GF-D8 (cell line): ENCODE measurements around the gene LARGE1.

Experiments used
- DNase-seq: peaks from one replicate; lab custom pipeline; 2025; lab: John Stamatoyannopoulos, UW

The LARGE1 gene

DNA sequence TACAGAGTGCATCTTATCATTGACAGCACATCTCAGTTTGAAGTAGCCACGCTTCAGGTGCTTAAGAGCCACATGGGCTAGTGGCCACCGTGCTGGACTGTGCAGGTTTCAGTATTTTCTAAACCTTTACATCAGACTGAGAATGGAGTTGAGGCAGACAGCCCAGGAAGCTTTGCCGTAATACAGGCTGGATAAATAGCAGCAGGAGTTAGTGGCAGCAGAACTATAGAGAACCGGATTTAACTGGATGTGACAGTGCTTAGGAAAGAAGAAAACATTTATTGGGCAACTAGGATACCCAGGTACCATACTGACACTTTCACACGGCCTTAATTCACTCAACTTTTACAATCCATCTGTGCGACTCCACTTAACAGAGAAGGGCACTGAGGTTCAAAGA is 145.5 kb downstream of the LARGE1 start:
- no peak for DNase-seq

DNA sequence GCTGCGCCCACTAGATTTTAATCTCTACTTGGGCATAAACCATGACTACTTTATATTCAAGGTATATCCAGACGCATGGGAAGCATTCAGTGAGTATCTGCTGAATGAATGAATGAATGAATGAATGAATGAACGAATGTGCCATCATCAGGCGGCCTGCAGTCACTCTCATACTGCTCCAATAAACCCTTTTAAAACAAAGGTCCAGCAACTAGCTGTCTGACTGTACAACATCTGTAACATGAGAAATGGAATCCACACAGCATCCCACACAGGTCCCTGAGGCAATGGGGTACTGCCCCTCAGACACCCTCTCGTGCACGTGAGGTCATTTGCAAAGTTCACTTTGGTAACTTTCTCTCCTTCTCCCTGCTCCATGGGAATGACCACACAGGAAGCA is 147.5 kb downstream of the LARGE1 start:
- no peak for DNase-seq

- DNase-seq, result no peak
Observed at GRCh38 chr22:33771136-33771535, 149.1 kb downstream of the LARGE1 start.

GRCh38 chr22:33770723-33771122 is 149.6 kb downstream of the LARGE1 start:
- DNase-seq, result no peak

DNA sequence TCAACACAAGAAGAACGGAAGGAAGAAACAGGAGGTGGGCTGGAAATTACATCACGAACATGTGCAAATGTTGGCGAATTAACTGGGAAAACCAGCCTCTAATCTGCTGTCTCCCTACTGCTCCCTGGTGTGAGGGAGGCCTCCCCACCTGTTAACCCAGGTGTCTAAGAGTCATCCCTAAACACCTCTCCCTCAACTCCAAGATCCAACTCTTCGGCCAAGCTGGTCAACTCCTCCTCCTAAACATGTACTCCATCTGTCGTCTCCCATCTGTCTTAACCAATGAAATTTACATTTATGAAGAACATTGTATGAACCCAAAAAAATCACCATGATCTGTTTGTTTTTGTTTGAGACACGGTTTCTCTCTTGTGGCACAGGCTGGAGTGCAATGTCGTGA is 154.2 kb downstream of the LARGE1 start:
- DNase-seq, result no peak

GRCh38 chr22:33758961-33759360 is 161.3 kb downstream of the LARGE1 start:
- no peak for DNase-seq

- no peak for DNase-seq
Observed at GRCh38 chr22:33757802-33758483, 162.3 kb downstream of the LARGE1 start.

DNA sequence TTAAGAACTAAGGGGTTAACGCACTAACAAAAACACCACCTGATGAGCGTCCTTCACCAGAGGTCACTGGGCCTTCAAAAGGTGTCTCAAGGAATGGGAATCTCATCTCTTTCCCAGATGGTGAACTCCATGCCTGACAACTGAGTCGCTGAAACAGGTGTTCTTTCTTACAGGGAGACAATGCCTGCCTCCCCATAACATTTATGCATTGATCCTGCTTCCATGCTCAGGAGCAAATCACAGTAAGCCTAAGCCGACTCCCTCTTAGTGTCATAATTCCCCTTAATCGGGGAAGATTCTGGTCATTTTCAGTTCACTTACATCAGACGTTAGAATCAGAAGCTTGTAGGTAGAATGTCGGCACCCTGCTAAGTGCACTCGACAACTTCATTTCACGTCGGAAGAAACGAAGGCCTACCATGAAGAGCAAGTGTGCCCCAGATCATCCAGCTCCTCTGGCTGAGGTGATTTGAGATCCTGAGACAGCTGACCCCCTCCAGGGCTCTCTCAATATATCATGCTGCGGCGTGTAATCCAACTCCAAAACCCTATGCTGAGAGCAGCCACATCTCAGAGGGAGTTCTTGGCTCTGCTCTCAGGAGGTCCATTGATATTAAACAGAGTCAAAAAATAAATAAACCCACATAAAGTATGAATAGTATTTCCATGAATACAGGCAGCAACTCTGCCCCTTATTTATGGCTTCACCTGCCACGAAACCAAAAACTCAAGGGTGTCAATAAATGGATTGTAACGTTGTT is 163.1 kb downstream of the LARGE1 start:
- DNase-seq, result no peak

DNA sequence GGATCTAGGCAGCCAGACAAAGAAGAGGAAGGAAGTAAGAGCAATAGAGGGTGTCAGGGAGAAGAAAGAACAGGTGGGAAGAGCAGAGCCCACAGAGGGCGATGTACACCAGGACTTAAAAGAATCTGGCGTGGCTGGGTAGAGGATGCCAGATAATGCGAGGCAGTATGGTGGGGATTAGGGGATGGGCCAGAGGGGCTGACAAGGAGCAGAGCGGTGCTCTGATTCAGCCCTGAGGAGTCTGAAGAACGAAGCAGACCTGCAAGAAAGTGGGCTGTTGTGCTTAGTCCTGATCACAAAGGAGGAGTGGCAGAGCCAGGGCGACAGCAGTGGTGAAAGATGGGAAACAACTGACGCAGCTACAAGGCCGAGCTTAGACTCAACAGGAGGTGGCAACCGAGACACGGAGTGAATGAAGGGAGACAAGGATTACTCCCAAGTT is 163.7 kb downstream of the LARGE1 start:
- no peak for DNase-seq

GRCh38 chr22:33748714-33749113 is 171.6 kb downstream of the LARGE1 start:
- no peak for DNase-seq

GRCh38 chr22:33747576-33748180 is 172.6 kb downstream of the LARGE1 start:
- DNase-seq, result no peak

DNA sequence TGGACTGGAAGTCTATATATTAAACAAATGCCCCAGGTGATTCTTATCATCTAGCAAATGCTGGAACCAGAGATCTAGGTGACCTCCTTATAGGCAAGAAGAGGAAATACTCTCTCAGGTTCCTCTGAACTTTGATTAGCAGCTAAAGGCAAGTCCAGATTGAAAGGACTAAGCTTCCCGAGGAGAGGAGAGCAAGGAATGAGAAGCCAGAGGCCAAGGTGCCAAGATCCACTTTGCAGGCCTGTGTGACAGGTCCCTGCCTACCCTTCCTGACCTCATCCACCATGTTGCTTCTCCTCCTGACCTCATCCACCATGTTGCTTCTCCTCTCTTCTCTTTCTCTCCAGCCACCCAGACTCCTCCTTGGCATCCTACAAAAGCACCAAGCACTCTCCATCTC is 173.2 kb downstream of the LARGE1 start:
- no peak for DNase-seq

- no peak for DNase-seq
Observed at GRCh38 chr22:33746501-33746928, 173.8 kb downstream of the LARGE1 start.

- DNase-seq, result no peak
Observed at GRCh38 chr22:33745501-33745900, 174.8 kb downstream of the LARGE1 start.

DNA sequence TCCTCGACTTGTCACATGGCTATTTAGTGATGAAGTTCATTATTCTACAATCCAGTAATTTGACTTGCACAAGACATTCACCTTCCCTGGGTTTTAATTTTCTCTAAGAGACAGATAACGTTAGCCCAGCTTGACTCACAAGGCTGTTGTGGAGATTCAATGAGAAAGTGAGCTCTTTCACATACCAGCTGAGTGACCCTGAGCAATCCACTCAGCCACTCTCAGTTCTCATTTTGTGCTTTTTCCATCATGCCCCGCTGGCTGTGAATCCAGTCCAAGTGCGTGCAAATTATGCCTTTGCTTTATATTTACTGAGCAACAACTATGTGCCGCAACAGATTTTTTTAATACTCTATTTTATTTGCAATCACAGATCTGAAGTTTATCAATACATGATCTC is 176.5 kb downstream of the LARGE1 start:
- DNase-seq, result no peak

GRCh38 chr22:33741025-33741424 is 179.3 kb downstream of the LARGE1 start:
- DNase-seq, result no peak

DNA sequence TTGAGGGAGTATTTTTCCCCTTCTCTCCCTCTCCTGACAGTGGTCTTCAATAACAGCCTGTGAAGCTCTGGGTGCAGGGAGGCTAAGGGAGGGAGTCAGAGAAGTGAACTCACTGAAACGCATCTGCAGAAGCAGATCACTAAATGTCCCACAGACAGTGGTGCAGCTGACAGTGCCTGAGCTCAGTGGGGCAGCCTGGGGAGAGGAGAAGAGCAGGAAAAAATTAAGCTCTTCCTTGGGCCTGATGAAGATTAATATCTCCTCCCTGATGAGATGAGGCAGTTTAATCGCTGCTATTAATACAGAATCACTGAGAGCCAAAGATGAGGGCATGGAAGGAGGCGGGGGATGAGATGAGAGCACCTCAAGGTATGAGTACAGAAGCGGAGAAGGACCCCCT is 180.8 kb downstream of the LARGE1 start:
- DNase-seq, result no peak

- no peak for DNase-seq
Observed at GRCh38 chr22:33737662-33738061, 182.6 kb downstream of the LARGE1 start.

DNA sequence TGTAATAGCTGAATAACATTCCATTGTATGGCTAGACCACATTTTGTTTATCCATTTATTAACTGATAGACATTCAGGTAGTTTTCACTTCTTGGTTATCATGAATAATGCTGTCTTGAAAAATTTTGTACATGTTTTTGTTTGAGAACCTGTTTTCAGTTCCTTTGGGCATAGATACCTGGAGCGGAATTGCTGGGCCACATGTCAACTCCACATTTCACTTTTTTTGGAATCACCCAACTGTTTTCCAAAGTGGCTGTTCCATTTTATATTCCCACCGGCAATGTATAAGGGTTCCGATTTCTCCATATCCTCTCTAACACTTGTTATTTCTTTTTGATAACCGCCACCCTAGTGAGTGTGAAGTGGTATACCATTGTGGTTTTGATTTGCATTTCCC is 184.3 kb downstream of the LARGE1 start:
- DNase-seq, result no peak

DNA sequence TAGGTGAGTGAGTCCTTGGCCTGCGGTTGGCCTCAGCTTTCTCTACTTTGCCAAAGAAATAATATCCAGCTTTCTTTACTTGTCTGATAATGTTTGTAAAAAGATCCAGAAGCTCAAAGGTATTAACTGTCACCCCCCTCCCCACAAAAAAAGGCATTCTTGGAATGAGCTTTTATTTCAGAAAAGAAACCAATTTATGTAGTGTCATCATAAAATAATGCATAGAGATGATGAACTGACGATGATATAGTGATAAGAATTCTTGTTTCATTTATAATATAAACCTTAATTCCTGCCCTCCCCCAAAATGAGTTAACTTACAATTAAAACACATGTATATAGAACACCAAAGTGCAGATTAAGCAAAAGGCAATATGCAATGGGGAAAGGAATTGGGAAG is 191.4 kb downstream of the LARGE1 start:
- DNase-seq, result no peak

DNA sequence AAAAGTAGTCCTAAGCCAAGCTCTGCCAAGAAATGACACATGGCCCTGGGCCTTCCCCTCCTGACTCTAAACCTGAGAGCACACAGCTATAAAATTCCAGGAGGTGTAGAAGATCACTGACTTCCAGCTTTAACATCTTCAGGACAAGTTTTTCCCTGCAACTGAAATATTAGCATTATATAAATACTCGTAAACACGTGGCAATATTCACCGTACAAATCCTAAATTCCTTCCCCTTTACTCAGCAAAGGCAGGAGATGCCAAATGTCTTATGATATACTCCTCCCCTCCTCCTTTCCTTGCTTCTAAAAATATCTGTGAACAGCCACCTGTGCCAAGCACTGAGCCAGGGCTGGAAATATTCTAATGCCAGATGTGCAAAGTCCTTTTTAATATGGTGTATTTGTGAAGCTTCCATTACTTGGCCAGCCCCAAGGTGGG is 194.0 kb downstream of the LARGE1 start:
- no peak for DNase-seq

DNA sequence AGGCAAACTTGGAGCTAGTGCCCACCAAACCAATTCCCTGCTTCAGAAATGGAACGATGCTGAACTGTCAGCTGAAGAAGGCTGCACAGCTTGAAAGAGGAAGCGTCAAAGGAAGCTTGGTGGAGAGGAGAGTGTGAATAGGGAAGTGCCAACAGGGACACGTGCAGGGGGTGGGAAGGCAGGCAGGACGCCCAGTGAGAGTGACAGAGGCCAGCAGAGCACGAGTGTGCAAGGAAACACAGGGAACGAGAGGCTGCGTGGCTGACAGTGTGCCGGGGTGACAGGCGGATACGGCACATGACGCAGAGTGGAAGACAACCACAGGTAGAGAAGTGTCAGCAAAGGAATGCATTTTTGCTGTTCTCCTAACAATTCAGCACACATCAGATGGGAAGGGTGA is 196.4 kb downstream of the LARGE1 start:
- peak; percentile 13 for DNase-seq

GRCh38 chr22:33722816-33723215 is 197.5 kb downstream of the LARGE1 start:
- DNase-seq, result no peak
